ENCODE results near the gene HDLBP.

Gene HDLBP

DNA sequence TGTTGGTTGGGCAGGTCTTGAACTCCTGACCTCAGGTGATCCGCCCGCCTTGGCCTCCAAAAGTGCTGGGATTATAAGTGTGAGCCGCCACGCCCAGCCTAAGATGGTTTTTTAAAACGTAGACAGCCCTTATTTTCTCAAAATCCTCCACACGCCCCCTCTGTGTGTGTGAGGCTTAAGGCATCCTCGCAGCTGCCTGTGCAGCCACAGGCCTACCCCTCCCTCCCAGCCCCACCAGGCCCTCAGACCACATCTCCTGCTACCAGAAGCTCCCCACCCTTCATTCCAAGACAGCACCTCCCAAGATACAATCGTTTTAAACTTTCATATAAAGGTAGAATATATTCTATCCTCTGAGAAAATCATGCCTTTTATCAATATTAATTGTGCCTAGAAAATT lies 122.2 kb downstream of the HDLBP start:
- TF ChIP-seq ARNTL (CRISPR knock-in tag; IDR thresholded peaks at IDR 0.05; ENCODE audit: borderline replicate concordance, low read depth) = no peak
- no peak for TF ChIP-seq TOX (CRISPR knock-in tag; IDR thresholded peaks at IDR 0.05; ENCODE audit: borderline replicate concordance)
- TF ChIP-seq SNAI2 (CRISPR knock-in tag; IDR thresholded peaks at IDR 0.05) = no peak
- no peak for TF ChIP-seq ESRRG (CRISPR knock-in tag; IDR thresholded peaks at IDR 0.05)
- no peak for TF ChIP-seq BACH2 (CRISPR knock-in tag; IDR thresholded peaks at IDR 0.05; ENCODE audit: borderline replicate concordance)
- TF ChIP-seq ZNF70 (CRISPR knock-in tag; IDR thresholded peaks at IDR 0.05) = no peak
- TF ChIP-seq ZNF565 (CRISPR knock-in tag; conservative IDR thresholded peaks at IDR 0.05; ENCODE audit: low read depth) = no peak
- TF ChIP-seq TCF4 (CRISPR knock-in tag; IDR thresholded peaks at IDR 0.05; ENCODE audit: borderline replicate concordance) = no peak
- no peak for TF ChIP-seq ZFP3 (CRISPR knock-in tag; IDR thresholded peaks at IDR 0.05)
- TF ChIP-seq, protein P1, sequence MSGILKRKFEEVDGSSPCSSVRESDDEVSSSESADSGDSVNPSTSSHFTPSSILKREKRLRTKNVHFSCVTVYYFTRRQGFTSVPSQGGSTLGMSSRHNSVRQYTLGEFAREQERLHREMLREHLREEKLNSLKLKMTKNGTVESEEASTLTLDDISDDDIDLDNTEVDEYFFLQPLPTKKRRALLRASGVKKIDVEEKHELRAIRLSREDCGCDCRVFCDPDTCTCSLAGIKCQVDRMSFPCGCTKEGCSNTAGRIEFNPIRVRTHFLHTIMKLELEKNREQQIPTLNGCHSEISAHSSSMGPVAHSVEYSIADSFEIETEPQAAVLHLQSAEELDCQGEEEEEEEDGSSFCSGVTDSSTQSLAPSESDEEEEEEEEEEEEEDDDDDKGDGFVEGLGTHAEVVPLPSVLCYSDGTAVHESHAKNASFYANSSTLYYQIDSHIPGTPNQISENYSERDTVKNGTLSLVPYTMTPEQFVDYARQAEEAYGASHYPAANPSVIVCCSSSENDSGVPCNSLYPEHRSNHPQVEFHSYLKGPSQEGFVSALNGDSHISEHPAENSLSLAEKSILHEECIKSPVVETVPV (CRISPR knock-in tag; IDR thresholded peaks at IDR 0.05) = no peak
- TF ChIP-seq GLIS3 (CRISPR knock-in tag; IDR thresholded peaks at IDR 0.05) = no peak
- TF ChIP-seq ISL1 (CRISPR knock-in tag; IDR thresholded peaks at IDR 0.05) = no peak
- TF ChIP-seq ZC3H10 (CRISPR knock-in tag; IDR thresholded peaks at IDR 0.05) = no peak
- no peak for TF ChIP-seq CSDC2 (CRISPR knock-in tag; IDR thresholded peaks at IDR 0.05)
- TF ChIP-seq CREB5 (CRISPR knock-in tag; IDR thresholded peaks at IDR 0.05; ENCODE audit: low read depth) = no peak
- TF ChIP-seq TSHZ2 (CRISPR knock-in tag; IDR thresholded peaks at IDR 0.05) = no peak
- TF ChIP-seq ZFP30 (CRISPR knock-in tag; IDR thresholded peaks at IDR 0.05) = no peak
- TF ChIP-seq ZNF8 (CRISPR knock-in tag; IDR thresholded peaks at IDR 0.05) = no peak
- no peak for TF ChIP-seq PPARA (CRISPR knock-in tag; IDR thresholded peaks at IDR 0.05; ENCODE audit: borderline replicate concordance)
- no peak for TF ChIP-seq RARB (CRISPR knock-in tag; IDR thresholded peaks at IDR 0.05)
- no peak for ATAC-seq

DNA sequence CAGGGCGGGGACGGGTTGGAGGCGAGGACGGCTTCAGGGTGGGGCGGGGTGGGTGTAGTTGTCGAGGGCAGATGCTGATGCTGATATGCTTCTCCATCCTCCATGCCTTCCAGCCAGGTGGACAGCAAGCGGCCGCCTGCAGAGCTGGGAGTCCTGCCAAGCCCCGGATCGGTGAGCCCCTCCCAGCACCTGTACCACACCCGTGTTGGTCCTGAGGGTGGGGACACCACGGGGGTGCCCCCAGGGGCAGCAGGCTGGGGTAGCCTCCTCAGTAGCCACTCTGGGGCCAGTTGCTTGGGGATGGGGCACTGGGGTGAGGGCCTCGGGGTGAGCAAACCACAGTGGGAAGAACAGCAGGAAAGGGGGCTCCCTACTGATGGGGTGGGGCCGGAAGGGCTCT lies 124.4 kb downstream of the HDLBP start:
- ATAC-seq = no peak
- no peak for TF ChIP-seq BACH2 (CRISPR knock-in tag; IDR thresholded peaks at IDR 0.05; ENCODE audit: borderline replicate concordance)
- TF ChIP-seq, protein P1 (CRISPR knock-in tag; IDR thresholded peaks at IDR 0.05) = no peak
- no peak for TF ChIP-seq TSHZ2 (CRISPR knock-in tag; IDR thresholded peaks at IDR 0.05)
- no peak for TF ChIP-seq CREB5 (CRISPR knock-in tag; IDR thresholded peaks at IDR 0.05; ENCODE audit: low read depth)
- TF ChIP-seq SNAI2 (CRISPR knock-in tag; IDR thresholded peaks at IDR 0.05) = no peak
- no peak for TF ChIP-seq PPARA (CRISPR knock-in tag; IDR thresholded peaks at IDR 0.05; ENCODE audit: borderline replicate concordance)
- TF ChIP-seq OSR1 (CRISPR knock-in tag; IDR thresholded peaks at IDR 0.05) = no peak
- no peak for TF ChIP-seq PATZ1 (CRISPR knock-in tag; IDR thresholded peaks at IDR 0.05; ENCODE audit: borderline replicate concordance)
